Lung (tissue), 12 donors: ENCODE data around the gene NTM. TPM values are rescaled to one million over a fixed set of nuclear protein-coding genes. Genes with fewer than 3 reads are reported as not detected.

ENCODE experiments used
- ATAC-seq: fragments of 200-7000 bp; cut with Tn5 transposase; one replicate; pipeline ENCODE4 v1.9.1; 2020; ENCODE audit warnings: moderate number of reproducible peaks; ENCODE audit not compliant: insufficient read depth, low FRiP score
- DNase-seq, 3 donors: peaks; one replicate each; pipeline ENCODE4 v3.0.0-alpha.2; 2013 to 2017
- H3K27ac ChIP-seq, 2 donors: one replicate each; pipeline ENCODE4 v1.5.1; 2013; ENCODE audit warnings: mild to moderate bottlenecking in 2 of 2, moderate library complexity in 2 of 2, control low read depth in 1 of 2, inconsistent platforms in 1 of 2, low read depth in 1 of 2, low read length in 1 of 2
- H3K27me3 ChIP-seq, 3 donors: one replicate each; pipeline ENCODE4 v1.5.1; 2013; ENCODE audit warnings: low read length in 2 of 3; ENCODE audit not compliant: control insufficient read depth in 3 of 3, insufficient read depth in 3 of 3
- H3K36me3 ChIP-seq, 4 donors: one replicate each; pipeline ENCODE4 v1.5.1; 2013; ENCODE audit warnings: low read length in 4 of 4, mild to moderate bottlenecking in 1 of 4, moderate library complexity in 1 of 4; ENCODE audit not compliant: control insufficient read depth in 4 of 4, insufficient read depth in 4 of 4
- H3K4me1 ChIP-seq, 5 donors: one replicate each; pipeline ENCODE4 v1.5.1; 2013; ENCODE audit warnings: low read length in 5 of 5, mild to moderate bottlenecking in 2 of 5, moderate library complexity in 1 of 5; ENCODE audit not compliant: control insufficient read depth in 5 of 5, insufficient read depth in 5 of 5
- H3K4me3 ChIP-seq: one replicate; pipeline ENCODE4 v1.5.1; 2013; ENCODE audit warnings: mild to moderate bottlenecking, control low read depth, moderate library complexity
- H3K9ac ChIP-seq, 2 donors: one replicate each; pipeline ENCODE4 v1.5.1; 2013; ENCODE audit warnings: low read length in 2 of 2, control low read depth in 1 of 2; ENCODE audit not compliant: insufficient read depth in 1 of 2
- H3K9me3 ChIP-seq, 4 donors: one replicate each; pipeline ENCODE4 v1.5.1; 2013; ENCODE audit warnings: low read length in 3 of 4, mild to moderate bottlenecking in 1 of 4, moderate library complexity in 1 of 4; ENCODE audit not compliant: control insufficient read depth in 4 of 4, insufficient read depth in 3 of 4
- WGBS, 2 donors: extraction: QIAGEN DNeasy Blood & Tissue Kit; methylation state at CpG; one replicate each; pipeline ENCODE4 v1.1.7; 2013; 5-methylcytosine and 5-hydroxymethylcytosine counted together
- polyA plus RNA-seq, 2 donors: library from polyadenylated mRNA; stranded (reverse); fragments of 200-250 nt; gene quantifications; one replicate each; pipeline ENCODE4 v1.2.1, GENCODE V29; 2013
- total RNA-seq, 2 donors: library from RNA; depleted of rRNA in 1 of 2; stranded (reverse); fragments of >200 nt in 1 of 2; gene quantifications; one replicate each; pipeline ENCODE4 v1.2.1, GENCODE V29; 2014 to 2021
- TF ChIP-seq, protein P1 (sequence below): IDR thresholded peaks from 2 replicates; pipeline ENCODE4 v1.5.1; 2012; ENCODE audit warnings: mild to moderate bottlenecking; ENCODE audit errors: control extremely low read depth, extremely low read depth
- donor health status: control.
- donor health status: control.
- donor health status: Bipolar disorder and iron deficiency.
- donor health status: healthy.
- donor health status: DM: yes; HTN: yes; CAD: no.

The NTM gene
- total and polyA plus RNA-seq, 4 donors, result 0.39 to 30.9 (median 7.2) TPM

DNA sequence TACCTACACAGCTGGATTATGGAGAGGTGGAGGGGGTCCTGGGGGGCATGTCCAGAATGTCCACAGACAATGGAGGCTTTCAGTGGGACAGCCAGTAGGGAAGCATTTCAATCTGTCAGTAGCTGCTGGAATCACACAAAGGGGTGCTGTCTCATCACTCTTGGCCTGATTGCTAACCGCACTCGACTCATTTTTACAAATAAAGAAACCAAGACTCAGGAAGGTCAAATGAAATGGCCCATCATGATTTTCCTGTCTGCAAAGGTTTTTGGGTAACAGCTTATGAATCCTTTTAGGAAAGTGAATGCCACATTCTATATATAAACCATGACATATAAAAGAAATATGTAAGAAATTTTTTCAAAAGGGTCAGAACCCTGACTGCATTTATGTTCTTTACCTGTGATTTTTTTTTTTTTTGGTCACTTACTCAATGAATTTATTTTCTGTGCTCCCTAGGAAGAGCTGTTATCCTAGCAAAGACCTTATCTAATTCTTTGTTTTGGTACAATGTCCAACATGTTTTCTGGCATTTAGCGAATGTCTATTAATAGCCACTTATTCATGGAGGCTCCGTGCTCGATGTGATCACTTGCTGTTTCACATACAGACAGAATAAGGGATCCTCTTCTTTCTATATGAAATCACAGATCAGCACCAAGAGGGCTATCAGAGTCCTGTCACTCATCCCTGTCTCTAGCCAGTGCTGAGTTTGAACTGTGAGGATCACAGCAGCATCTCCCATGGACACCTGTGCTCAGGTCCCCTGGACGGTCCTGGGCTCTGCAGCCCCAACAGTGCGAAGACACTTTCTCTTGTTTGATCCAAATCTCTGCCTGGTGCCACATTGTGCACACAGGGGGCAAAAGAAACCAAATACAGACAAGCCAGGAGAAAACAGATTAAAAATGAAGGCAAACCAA, 979.7 kb downstream of the NTM start:
- WGBS, 2 donors, result 83 to 87% methylated on average over 7 of the region's 7 CpGs
- Histone ChIP-seq H3K4me1 (no peaks in the 10 kb centered on the region), H3K27ac (no peak overlapping the region), H3K27me3 (peaks cover 0 to 2% (median 0%) of the 10 kb centered on the region in 3 donors), H3K9ac (no peak overlapping the region), H3K9me3 (peaks cover 0 to 2% (median 0%) of the 10 kb centered on the region in 4 donors), H3K36me3 (no peaks in the 10 kb centered on the region), H3K4me3 (no peak overlapping the region)
- DNase-seq (no peak), ATAC-seq (no peak)
- TF ChIP-seq, protein P1, sequence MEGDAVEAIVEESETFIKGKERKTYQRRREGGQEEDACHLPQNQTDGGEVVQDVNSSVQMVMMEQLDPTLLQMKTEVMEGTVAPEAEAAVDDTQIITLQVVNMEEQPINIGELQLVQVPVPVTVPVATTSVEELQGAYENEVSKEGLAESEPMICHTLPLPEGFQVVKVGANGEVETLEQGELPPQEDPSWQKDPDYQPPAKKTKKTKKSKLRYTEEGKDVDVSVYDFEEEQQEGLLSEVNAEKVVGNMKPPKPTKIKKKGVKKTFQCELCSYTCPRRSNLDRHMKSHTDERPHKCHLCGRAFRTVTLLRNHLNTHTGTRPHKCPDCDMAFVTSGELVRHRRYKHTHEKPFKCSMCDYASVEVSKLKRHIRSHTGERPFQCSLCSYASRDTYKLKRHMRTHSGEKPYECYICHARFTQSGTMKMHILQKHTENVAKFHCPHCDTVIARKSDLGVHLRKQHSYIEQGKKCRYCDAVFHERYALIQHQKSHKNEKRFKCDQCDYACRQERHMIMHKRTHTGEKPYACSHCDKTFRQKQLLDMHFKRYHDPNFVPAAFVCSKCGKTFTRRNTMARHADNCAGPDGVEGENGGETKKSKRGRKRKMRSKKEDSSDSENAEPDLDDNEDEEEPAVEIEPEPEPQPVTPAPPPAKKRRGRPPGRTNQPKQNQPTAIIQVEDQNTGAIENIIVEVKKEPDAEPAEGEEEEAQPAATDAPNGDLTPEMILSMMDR, result no peak

DNA sequence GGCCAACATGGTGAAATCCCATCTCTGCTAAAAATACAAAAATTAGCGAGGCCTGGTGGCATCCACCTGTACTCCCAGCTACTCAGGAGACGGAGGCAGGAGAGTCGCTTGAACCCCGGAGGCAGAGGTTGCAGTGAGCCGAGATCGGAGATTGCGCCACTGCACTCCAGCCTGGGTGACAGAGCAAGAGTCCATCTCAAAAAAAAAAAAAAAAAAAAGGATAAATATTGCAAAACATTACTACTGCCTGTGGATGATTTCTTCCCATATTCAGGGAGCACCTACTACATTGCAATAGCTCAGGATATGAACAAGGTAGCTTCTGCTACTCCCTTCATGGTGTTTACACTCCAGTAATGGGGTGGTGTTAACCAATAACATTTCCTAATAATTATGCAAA, 980.6 kb downstream of the NTM start:
- Histone ChIP-seq H3K4me1 (no peaks in the 10 kb centered on the region), H3K4me3 (no peak overlapping the region), H3K9me3 (peaks cover 0 to 2% (median 0%) of the 10 kb centered on the region in 4 donors), H3K27me3 (peaks cover 0 to 2% (median 0%) of the 10 kb centered on the region in 3 donors), H3K36me3 (no peaks in the 10 kb centered on the region), H3K27ac (no peak overlapping the region), H3K9ac (no peak overlapping the region)
- TF ChIP-seq, protein P1, result no peak
- WGBS, 2 donors, result 87 to 92% methylated on average over 7 of the region's 7 CpGs
- ATAC-seq, result no peak
- no peak for DNase-seq

DNA sequence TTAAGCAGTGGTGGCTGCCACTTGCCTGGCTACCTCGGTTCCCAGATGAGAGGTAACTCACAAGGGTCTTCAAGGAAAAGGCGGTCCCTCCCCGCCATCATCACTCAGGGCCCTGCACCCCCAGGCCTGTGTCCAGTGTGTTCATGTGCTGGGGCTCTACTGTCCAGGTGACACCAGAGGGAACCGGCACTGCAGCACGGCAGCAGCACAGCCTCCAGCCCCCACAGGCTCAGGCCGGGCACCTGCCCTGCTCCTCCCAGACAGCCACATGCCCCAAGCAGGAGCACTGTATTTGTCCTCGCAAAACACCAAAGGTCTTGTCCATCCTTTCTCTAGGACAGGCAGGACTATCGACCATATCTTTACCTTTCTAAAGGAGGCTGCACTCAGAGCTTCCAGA, 982.1 kb downstream of the NTM start:
- peaks cover 0 to 2% (median 0%) of the 10 kb centered on the region in 3 donors for H3K27me3 ChIP-seq
- 86 to 93% methylated on average over 8 of the region's 8 CpGs for WGBS, 2 donors
- ATAC-seq (no peak), DNase-seq (no peak)
- TF ChIP-seq, protein P1, result no peak
- no peaks in the 10 kb centered on the region for H3K36me3 ChIP-seq
- H3K27ac ChIP-seq, result no peak overlapping the region
- H3K9me3 ChIP-seq, result peaks cover 0 to 2% (median 0%) of the 10 kb centered on the region in 4 donors
- H3K9ac ChIP-seq, result no peak overlapping the region
- H3K4me3 ChIP-seq, result no peak overlapping the region
- no peaks in the 10 kb centered on the region for H3K4me1 ChIP-seq
